Stimulated activated CD8-positive, alpha-beta memory T cell treated with anti-CD3 and anti-CD28 coated beads, Interleukin-15, amount 100 ng/mL, for 4 hours (primary cell): ENCODE results near the gene SCCPDH.
A peak's percentile ranks its signal among the peaks of the same experiment; 100 is the strongest.

Experiments used
- DNase-seq, 2 donors: peaks; one replicate each; pipeline ENCODE4 v3.0.0-alpha.2; 2020; ENCODE audit warnings: low read depth in 2 of 2

Gene SCCPDH

GRCh38 chr1:246750752-246751151, 26.5 kb downstream of the SCCPDH start:
- DNase-seq: no peak

GRCh38 chr1:246753670-246754535, 29.7 kb downstream of the SCCPDH start:
- DNase-seq: peak; percentile 21 to 27

GRCh38 chr1:246755419-246755818, 31.2 kb downstream of the SCCPDH start:
- no peak for DNase-seq

GRCh38 chr1:246760422-246761347, 36.5 kb downstream of the SCCPDH start:
- DNase-seq: no peak

- no peak for DNase-seq
Observed at GRCh38 chr1:246761396-246761795, 37.2 kb downstream of the SCCPDH start.

- no peak for DNase-seq
Observed at GRCh38 chr1:246765521-246765920, 41.3 kb downstream of the SCCPDH start.

- DNase-seq: no peak
Observed at GRCh38 chr1:246768403-246769020, 44.3 kb downstream of the SCCPDH start.

- no peak for DNase-seq
Observed at GRCh38 chr1:246769306-246769705, 45.1 kb downstream of the SCCPDH start.

- DNase-seq: no peak
Observed at GRCh38 chr1:246771366-246771765, 47.2 kb downstream of the SCCPDH start.

GRCh38 chr1:246772686-246773085, 48.5 kb downstream of the SCCPDH start:
- no peak for DNase-seq

GRCh38 chr1:246773213-246773641, 49.0 kb downstream of the SCCPDH start:
- no peak for DNase-seq

- no peak for DNase-seq
Observed at GRCh38 chr1:246775531-246776385, 51.5 kb downstream of the SCCPDH start.

GRCh38 chr1:246776923-246777322, 52.7 kb downstream of the SCCPDH start:
- no peak for DNase-seq

GRCh38 chr1:246778663-246779062, 54.5 kb downstream of the SCCPDH start:
- no peak for DNase-seq

- no peak for DNase-seq
Observed at GRCh38 chr1:246779561-246780175, 55.5 kb downstream of the SCCPDH start.

- DNase-seq: no peak
Observed at GRCh38 chr1:246780264-246780663, 56.1 kb downstream of the SCCPDH start.

- DNase-seq: no peak
Observed at GRCh38 chr1:246781212-246781611, 57.0 kb downstream of the SCCPDH start.

GRCh38 chr1:246782120-246782900, 58.1 kb downstream of the SCCPDH start:
- no peak for DNase-seq

GRCh38 chr1:246784621-246785493, 60.6 kb downstream of the SCCPDH start:
- DNase-seq: no peak
